GM21825 (cell line): ENCODE results near the gene HHIPL2.

ENCODE experiments used
- ATAC-seq: cut with Tn5 transposase; IDR thresholded peaks from one replicate; pipeline ENCODE4 v1.9.1; 2021; ENCODE audit warnings: mild to moderate bottlenecking, moderate library complexity; ENCODE audit not compliant: unreplicated experiment

Gene HHIPL2

DNA sequence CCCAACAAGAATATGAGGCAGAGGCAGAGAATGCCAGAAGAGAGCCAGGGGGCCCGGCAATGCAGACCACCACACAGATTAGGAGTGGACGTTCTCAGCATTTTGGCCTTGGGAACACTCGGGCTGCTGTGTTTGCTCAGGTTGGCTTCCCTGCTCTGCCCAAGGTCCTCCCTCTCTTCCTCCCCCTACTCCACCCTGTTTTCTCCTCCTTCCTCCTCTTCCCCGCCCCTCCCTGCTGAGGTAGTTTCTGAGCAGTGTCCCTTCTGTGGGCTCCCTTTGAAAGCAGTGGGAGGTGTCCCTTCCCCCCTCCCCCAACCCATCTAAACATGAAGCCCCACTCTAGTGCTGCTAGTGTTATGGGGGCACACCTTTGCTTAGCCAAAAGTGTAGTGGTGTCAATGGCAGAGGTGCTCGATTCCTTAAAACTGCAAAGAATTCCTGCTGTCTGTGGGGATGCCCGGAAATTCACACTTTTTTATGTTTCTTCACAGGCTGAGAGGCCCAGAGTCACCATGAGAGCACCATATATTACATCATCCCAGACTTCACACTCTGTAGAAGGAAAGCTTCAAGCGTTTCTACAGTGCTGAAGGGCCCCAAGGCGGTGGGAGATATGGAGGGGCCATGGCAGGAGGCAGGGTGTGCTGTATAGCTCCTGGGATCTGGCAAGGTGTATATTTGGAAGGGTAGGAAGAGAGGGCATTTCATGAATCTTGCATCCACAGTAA, at the start of gene HHIPL2:
Gene HHIPL2 (minus strand): TSS at position 161 of the 728 bp plus-strand sequence. CDS start 60 bp downstream, at position 101.
- ATAC-seq, result no peak

DNA sequence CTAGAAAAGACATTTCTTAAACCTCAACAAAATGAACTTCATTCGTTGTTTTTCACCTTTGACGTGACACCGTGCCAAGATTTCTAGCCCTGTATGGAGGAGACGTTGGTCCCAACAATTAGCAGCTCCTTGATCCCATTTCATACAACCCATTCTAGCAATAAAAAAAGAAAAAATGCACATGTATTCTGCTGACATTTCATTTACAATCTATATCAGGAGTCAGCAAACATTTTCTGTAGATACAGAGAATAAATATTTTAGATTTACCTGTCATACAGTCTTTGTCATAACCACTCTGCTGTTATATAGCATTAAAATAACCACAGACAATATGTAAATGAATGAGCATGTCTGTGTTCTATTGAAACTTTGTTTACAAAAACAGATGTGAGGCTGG, 48.8 kb upstream of the HHIPL2 start:
- no peak for ATAC-seq

DNA sequence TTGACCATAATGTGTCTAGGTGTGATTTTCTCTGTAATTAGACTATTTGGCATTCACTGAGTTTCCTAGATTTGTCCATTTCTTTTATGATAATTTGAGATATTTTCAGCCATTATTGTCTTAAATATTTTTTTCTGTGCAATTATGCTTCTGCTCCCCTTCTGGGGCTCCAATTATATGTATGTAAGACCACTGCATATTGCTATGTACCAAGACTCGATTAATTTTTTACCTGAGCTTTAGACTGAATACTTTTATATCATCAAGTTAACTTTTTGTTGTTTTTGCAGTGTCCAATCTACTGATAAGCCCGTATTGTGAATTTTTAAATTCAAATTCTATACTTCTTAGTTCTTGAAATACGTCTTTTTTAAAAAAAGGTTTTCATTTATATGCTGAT, 46.9 kb upstream of the HHIPL2 start:
- no peak for ATAC-seq

DNA sequence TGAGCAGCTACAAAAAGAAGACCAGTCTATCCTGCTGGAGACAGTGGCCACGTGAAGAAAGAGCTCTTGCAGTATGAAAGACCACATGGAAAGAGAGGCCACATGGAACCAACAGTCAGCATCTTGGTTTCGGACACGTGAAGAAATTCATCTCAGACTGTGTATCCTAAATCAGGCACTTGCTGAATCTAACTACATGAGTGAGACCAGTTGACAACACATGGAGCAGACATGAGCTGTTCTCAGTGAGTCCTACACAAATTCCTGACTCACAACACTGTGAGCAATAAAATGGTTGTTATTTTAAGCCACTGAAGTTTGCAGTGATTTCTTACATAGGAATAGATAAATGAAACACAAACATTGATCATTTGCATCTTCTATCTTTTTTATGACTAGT, 44.3 kb upstream of the HHIPL2 start:
- no peak for ATAC-seq

DNA sequence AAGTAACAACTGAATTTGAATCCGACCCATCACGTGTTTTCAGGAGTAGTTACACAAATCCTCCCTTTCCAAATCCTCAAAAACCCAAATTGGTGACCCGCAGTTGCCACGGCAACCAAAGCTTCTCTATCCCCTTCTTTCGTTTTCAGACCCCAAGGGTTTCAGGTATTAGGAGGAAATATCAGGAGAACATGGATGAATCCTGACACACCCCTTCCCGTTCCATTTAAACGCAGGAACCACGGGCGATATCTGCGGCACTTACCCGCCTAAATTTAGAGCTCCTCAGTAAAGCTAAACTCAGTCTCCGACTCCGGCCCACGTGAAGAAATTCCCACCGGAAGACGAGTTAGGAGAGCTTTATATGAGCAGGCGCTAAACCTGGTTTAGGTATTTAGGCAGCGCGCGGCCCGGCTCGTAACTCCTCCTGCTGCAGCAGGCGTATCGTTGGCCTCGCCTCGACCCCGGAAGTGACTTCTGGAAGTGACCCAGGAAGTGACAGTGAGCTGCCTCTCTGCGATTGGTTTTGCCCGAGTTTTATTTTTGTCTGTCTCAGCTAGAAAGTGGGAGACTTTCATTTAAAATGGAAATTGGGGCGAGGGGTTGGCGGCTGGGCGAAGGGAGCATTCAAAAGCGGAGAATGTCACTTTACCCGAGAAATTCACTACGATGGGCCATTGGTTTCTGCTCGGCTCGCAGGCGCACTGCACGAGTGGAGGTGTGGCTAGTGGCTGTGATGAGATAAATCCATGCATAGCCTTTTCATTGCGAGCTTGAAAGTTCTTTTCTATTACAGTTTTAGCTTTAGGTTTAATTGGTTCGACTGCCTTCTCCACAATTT, 41.8 kb upstream of the HHIPL2 start, which contains the start of gene TAF1A:
Gene TAF1A (minus strand): TSS at position 472 of the 841 bp plus-strand sequence.
- peak; percentile 99 for ATAC-seq

DNA sequence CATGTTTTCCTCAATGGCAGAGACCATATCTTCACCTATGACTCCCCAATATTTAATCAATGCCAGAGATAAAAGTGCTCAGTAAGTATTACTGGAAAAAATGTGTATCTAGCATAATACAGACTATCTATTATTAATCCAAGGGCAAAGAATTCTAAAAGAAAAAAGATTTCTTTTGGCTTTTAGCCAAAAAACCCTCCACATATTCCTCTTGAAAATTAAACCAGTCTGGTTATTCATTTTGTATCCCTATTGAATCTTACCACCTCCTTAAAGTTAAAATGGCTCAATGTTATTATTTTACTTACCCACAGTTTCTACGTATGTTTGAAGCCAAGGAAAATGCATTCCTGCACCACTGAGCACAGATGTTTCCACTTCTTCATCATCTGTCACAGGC, 40.2 kb upstream of the HHIPL2 start:
- ATAC-seq, result no peak

DNA sequence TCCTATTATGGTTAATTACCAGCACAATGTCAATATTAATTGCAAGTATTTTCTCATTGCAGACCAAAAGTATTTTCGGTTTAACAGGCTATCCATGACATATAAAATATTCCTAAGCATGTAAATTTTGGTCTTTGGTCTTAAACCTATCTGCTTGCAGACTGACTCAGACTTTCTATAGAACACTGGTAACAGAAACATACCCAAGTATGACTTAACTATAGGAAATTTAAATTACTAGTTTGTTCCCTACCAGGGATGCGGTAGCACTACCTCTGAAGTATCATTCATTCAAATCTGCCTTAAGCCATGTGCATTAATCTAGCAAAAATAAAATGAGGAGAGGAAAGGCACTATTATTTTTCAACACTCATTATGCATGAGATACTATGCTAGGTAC, 38.9 kb upstream of the HHIPL2 start:
- no peak for ATAC-seq

DNA sequence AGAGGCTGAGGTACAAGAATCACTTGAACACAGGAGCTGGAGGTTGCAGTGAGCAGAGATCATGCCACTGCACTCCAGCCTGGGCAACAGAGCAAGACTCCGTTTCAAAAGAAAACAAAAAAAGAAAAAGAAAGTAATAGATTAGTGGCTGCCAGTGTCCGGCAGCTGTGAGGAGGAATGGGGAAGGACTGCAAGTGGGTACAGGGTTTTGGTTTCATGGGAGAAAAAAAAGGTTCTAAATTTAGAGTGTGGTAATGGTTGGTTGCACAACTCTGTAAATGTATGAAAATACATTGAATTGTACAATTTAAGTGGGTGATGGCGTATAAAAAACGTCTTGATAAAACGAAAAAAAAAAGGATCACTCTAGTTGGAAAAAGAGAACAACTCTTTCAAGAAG, 35.2 kb upstream of the HHIPL2 start:
- peak; percentile 89 for ATAC-seq

DNA sequence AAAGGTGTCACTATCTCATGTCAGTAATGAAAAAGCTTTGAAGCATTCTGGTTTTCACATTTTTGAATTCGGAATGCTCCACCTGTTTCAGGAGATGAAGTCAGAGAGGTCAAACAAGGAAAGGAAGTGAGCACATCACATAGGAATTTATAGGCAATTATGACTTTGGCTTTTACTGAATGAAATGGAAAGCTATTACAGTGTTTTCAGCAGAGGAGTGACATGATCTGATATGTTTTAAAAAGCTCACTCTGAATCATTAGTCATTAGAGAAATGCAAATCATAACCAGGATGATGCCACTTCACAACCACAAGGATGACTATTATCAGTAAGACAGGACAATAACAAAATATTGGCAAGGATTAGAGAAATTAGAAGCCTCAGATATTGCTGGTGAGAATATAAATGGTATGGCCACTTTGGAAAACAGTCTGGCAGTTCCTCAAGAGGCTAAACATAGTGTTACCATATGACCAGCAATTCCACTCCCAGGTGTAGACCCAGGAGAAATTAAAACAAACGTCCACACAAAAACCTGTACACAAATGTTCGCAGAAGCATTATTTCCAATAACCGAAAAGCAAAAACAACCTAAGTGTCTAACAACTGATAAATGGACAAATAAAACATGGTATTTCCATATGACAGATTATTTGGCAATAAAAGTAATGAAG, 34.3 kb upstream of the HHIPL2 start:
- peak; percentile 44 for ATAC-seq

DNA sequence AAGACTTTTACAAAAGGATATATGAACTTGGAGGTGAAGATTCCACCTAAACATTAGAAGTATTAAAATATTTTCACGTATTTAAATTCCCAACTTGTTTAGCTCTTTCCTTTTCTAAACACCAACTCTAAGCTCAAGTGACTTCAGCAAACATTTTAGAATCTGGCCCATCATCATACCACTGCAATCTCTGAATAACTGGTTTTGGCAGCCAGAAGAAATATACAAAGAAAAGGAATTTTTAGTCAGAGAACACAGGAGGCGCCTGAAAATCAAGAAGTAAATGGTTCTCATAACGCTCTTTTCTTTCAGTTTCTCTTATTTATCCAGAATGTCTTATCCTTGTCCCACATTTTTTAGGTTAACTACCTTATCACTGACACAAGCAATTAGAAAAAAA, 31.4 kb upstream of the HHIPL2 start:
- no peak for ATAC-seq

DNA sequence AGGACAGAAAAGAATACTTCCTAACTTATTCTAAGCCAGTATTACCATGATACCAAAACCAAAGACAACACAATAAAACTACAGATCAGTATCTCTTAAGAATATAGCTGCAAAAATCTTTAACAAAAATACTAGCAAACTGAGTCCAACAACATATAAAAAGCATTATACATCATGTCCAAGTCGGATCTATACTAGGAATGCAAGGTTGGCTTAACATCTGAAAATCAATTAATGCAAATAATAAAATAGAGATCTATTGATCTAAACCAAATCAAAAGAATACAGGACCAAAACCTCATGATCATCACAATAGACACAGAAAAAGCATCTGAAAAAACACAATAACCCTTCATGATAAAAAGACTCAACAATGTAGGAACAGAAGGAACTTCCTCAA, 22.9 kb upstream of the HHIPL2 start:
- ATAC-seq, result no peak

DNA sequence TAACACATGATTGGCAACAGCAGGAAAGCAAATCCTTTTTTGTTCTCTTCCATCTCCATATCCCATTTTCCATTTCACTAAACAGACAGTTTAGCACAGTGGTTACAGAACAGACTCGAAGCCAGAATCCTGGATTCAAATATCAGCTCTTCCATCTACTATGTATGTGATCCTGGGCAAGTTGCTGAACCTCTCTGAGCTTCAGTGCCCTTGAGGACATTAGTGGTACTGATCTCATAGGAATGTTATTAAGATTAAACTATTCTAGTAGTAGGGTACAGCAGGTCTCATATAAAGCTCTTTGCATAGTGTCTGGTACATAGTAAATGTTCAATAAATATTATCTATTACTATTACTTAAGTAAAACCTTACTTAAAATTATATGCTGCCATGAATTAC, 13.8 kb upstream of the HHIPL2 start:
- ATAC-seq, result no peak

DNA sequence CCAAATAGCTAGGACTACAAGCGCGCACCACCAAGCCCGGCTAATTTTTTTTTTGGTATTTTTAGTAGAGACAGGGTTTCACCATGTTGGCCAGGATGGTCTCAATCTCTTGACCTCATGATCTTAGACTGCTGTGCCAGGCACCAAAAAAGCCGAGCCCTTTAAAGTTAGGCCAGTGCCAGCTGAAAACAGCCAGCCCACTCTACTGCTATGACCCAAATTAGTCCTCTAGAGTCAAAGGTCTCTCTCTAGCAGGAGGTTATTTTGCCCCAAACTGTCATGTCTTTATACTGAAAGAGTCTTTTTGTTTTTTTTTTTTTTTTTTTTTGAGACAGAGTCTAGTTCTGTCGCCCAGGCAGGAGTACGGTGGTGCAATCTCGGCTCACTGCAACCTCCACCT, 9.7 kb upstream of the HHIPL2 start:
- no peak for ATAC-seq

DNA sequence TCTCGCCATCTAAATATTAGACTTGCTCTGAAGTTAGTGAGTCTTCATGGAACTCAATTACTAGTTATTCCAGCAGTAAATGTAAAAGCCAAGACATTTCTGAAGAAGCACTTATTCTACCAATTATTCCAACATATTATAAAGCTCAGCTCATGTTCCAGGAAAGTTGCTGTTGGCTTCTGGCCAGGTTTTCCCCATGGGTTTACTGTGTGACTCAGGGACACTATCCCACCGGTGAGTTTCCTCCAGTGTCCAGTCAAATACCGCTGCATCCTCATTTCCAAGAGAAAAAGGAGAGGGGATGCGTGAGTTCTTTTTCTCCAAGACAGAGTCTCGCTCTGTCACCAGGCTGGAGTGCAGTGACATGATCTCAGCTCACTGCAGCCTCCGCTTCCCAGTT, 9.2 kb upstream of the HHIPL2 start:
- ATAC-seq, result no peak

DNA sequence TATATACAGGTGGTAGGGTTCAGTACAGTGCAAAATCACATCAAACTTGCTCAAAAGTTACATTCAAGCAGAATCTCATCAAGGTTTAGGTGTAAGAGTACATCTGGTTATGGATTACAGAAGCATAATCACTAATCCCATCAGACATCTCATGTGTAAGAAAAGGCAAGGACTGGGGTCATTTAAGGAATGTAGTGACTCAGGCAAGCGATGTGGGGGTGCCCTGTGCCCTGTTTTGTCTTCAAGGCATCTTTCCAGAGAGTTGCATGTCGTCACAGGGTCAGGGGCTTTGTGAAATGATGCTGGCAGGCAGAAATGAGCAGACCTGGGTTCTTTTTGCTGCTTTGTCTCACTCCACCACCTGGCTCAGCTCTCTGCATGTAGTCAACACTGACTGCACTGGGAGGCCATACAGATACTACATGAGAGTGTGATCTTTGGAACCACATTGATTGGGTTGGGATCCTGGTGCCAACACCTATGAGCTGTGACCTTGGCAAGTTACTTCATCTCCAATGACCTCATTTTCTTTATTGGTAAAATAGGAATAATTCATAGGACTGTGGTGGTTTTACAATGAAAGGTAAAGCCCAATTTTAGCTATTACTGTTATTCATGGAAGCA, 8.2 kb upstream of the HHIPL2 start:
- no peak for ATAC-seq

DNA sequence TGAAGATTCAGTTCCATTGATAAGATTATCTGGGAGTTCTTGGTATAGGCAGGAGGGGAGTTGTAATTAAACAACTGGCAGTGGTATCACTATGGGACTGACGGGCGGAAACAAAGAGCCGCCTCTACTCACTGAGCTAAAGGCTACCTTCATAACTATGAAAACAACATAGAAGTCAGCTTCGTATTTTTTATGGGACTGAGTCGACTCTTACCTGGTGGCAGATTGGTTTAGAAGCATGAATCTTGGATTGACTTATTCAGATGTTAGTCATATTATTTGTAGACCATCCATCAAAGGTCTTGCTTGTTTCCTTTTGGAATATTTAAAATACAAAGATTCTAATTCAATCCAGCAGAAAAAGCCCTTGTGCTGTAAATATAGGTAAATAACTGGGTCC, 6.3 kb upstream of the HHIPL2 start:
- ATAC-seq, result no peak

DNA sequence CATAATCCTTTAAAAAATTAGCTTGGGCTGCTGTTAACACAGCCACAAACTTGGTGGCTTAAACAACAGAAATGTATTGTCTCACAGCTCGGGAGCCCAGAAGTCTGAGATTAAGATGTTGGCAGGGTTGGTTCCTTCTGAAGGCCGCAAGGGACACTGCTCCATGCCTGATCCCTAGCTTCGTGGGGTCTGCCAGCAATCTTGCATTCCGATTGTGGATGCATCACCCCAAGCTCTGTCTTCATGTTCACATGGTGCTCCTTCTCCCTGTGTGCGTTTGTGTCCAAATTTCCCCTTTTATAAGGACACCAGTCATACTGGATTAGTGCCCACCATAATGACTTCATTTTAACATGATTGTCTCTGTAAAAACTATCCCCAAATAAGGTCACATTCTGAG, 5.0 kb upstream of the HHIPL2 start:
- no peak for ATAC-seq

DNA sequence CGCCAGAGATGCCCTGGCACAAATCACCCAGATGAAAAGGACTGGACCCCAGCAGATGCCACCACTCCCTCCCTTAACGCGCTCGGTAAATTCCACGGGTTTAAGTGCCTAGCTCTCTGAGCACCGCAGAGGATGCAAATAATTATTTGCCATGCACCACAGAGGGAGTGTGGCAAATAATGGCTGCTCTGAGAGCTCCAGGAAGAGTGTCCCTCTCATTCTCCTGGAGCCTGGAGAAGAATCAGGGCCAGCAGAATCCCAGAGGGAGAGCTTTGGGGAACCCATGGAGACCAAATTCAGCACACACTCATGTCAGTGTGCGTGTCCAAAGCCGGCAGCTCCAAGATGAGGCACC, 667 bp downstream of the HHIPL2 start:
- ATAC-seq, result no peak

DNA sequence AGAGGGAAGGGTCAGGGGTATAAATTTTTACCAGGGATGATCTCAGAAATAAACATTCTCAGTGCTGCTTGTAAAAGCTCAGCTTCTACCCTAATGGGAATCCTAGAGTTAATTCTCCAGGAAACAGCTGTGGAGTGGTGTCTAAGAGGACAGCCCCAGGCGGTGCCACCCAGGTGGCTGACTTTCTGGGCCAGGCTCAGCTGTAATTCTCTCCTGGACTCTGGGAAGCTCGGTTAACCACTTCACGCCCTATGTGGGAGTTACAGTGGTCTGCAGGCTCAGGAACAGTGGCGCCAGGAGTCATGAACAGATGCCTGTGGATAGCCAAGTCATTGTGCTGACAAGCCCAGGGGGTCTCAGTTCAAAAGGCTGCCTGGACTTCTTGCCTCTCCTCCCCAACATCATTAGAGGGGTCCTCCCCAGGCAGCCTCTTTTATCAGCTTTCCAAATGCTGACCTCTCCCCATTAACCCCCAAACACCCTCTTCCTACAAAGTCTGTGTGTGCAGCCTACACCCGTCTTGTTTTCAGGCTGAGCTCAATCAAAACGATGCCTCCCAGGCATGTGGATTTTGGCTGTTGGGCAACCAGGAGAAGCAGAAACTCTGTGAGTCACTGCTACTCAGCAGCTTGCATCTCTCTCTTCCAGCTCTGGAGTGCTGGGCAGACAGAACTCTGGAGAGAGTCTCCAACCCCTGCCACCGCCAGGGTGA, 1.2 kb downstream of the HHIPL2 start:
- no peak for ATAC-seq

DNA sequence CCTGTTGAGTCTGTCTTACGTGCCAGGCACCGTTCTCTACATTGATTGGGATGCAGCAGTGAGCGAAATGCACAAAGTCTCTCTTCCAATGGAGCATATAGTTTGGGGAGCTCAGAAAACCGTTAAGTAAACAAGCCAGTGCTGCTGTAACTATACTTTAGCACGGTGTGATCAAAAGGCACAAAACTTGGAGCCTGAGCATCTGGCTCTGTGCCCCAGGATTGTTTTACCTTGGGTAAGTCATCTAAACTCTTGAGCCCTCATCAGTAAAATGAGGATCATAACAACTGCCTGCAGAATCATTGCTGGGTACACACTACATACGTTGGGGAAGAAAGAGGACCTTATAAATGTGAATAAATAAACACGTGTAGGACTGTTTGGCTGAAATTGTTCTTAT, 1.8 kb downstream of the HHIPL2 start:
- ATAC-seq, result no peak

DNA sequence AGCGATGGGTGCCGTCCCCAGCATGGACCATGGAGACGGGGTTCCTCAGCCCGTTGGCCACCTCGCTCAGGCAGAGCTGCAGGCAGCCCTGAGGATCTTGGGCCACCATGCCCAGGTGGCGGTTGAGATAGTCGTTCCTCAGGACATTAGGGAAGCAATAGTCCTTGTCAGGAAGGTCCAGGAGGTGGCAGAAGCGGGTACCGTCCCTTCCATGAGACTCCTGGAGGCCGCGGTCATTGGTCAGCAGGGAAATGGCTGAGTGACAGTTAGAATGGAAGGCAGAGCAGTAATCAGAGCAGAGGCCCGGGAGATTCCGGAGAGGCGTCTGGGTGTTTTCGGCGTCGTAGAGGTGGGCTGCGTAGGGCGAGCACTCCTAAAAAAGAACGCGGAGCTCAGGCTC, 4.1 kb downstream of the HHIPL2 start:
- no peak for ATAC-seq
